ENCODE measurements around the gene TOM1L2. TPM values are rescaled to one million over a fixed set of nuclear protein-coding genes. Genes with fewer than 3 reads are reported as not detected.

The TOM1L2 gene
- total and polyA plus RNA-seq, 12 donors = 46.4 to 331 (median 273) TPM

DNA sequence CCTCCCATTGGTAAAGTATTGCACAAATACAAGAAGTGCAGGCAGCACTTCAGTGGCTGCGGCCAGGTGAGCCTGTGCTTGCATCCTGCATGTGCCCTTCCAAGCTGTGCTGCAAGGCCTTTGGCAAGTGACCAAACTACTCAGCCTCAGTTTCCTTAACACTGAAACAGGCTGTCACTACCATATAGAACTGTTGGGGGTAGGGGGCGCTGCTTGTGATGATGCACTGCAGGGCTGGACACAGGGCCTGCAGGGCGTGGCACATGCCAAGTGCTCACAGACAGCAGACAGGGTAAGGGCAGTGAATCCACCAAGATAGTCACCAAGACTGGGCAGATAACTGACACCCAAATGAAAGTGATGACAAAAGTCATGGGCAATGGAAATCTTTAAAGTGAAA lies 69.8 kb downstream of the TOM1L2 start:
- Histone ChIP-seq H3K9me3 (no peaks in the 10 kb centered on the region), H3K4me3 (no peak overlapping the region), H3K27me3 (no peaks in the 10 kb centered on the region), H3K27ac (no peak overlapping the region), H3K36me3 (peaks cover 0 to 63% (median 5%) of the 10 kb centered on the region in 9 donors), H3K4me1 (peaks cover 14 to 55% (median 43%) of the 10 kb centered on the region in 9 donors)
- DNase-seq (no peak), ATAC-seq (no peak)
- intact Hi-C loops (cut with DNase I) = no loop called here
- TF ChIP-seq CTCF (IDR thresholded peaks at IDR 0.05) = no peak
- 93 to 95% methylated on average over 3 of the region's 3 CpGs for WGBS, 2 donors

DNA sequence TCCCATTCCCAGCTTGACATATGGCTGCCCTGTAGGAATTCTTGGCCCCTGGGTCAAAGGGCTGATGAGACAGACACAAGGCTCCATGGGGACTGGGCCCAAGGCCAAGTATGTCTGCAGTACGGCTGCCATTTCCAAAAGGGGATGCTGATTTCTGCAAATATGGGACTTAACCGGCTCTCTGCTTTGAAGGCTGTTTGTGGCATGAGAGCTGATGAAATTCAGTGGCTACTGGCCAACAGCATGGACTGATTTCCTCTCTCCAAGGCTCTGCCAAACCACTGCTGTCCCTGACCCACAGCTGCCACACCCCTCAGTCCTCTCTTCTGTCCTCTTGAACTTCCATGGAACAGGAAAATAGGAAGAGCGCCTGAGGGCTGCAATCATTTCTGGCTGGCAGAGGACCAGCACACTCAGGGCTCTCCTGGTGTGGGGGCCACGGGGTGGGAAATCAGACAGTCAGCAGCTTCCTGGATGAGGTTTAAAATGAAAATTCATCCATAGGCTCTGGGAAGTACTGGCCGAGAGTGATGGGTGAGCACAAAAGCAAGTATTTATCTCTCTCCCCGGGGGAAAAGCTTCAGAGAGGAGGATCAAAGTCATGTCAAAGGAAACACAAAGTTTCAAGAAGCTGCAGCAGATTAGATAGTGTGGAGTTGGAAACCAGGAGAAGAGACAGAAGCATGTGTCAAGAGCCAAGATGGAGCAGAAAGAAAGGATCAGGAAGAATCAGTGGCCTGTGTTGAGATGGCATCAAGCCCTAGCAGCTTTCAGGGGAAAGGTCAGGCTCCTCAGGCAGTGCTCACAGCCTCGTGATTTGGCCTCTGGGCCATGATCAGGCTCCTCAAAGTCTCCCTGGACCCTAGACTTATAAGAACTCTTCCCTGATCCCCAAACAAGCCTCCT lies 71.3 kb downstream of the TOM1L2 start:
- intact Hi-C loops (cut with DNase I) = no loop called here
- DNase-seq (peak; percentile 73 to 91), ATAC-seq (peak; percentile 89 to 96 (median 94))
- no peak overlapping the region for H3K4me3 ChIP-seq
- no peak for TF ChIP-seq CTCF (IDR thresholded peaks at IDR 0.05)
- peaks cover 14 to 56% (median 32%) of the 10 kb centered on the region in 9 donors for H3K4me1 ChIP-seq
- H3K27me3 ChIP-seq = no peaks in the 10 kb centered on the region
- H3K9me3 ChIP-seq = no peaks in the 10 kb centered on the region
- WGBS, 2 donors = 3 to 7% methylated on average over 7 of the region's 7 CpGs
- H3K27ac ChIP-seq = peak overlapping the region in 9 of 10 donors; percentile 45 to 73 (median 69)
- H3K36me3 ChIP-seq = peaks cover 0 to 65% (median 3%) of the 10 kb centered on the region in 9 donors

- H3K27me3 ChIP-seq = no peaks in the 10 kb centered on the region
- H3K4me1 ChIP-seq = peaks cover 14 to 56% (median 32%) of the 10 kb centered on the region in 9 donors
- TF ChIP-seq CTCF (IDR thresholded peaks at IDR 0.05) = no peak
- WGBS, 2 donors = 81 to 86% methylated on average over 3 of the region's 3 CpGs
- H3K9me3 ChIP-seq = no peaks in the 10 kb centered on the region
- no peak for DNase-seq
- H3K4me3 ChIP-seq = no peak overlapping the region
- peak overlapping the region in 1 of 10 donors; percentile 70 for H3K27ac ChIP-seq
- peaks cover 0 to 65% (median 3%) of the 10 kb centered on the region in 9 donors for H3K36me3 ChIP-seq
- ATAC-seq = no peak
- intact Hi-C loops (cut with DNase I) = loop anchor here in 7 of 10 donors (10.0 kb wide), 4 partner anchors 55 to 135 kb away; partner anchors contain the start of genes ATPAF2 (in 5 of the 7), GID4 (in 5 of the 7), DRC3 (in 1 of the 7) and TOM1L2 (in 1 of the 7)
Observed at GRCh38 chr17:17899486-17899885, 72.7 kb downstream of the TOM1L2 start.

- H3K36me3 ChIP-seq = peaks cover 0 to 66% (median 5%) of the 10 kb centered on the region in 9 donors
- H3K9me3 ChIP-seq = no peaks in the 10 kb centered on the region
- DNase-seq = no peak
- peaks cover 14 to 56% (median 32%) of the 10 kb centered on the region in 9 donors for H3K4me1 ChIP-seq
- no peak overlapping the region for H3K27ac ChIP-seq
- no peaks in the 10 kb centered on the region for H3K27me3 ChIP-seq
- intact Hi-C loops (cut with DNase I) = loop anchor here in 7 of 10 donors (10.0 kb wide), 4 partner anchors 56 to 136 kb away; partner anchors contain the start of genes ATPAF2 (in 5 of the 7), GID4 (in 5 of the 7), DRC3 (in 1 of the 7) and TOM1L2 (in 1 of the 7)
- ATAC-seq = no peak
- 95% methylated on average over 2 of the region's 2 CpGs for whole genome bisulfite sequencing, 2 donors
- no peak overlapping the region for H3K4me3 ChIP-seq
- no peak for TF ChIP-seq CTCF (IDR thresholded peaks at IDR 0.05)
Observed at GRCh38 chr17:17898673-17899072, 73.5 kb downstream of the TOM1L2 start.

Data from heart right ventricle (tissue), 16 donors.